Stimulated activated naive B cell treated with anti-CD40 and anti-IgM and Interleukin-4, amounts not matched to agents 10 μg/mL and 1 μg/mL and 100 μg/mL, for 72 hours (primary cell): ENCODE data around the gene NLK.
A peak's percentile ranks its signal among the peaks of the same experiment; 100 is the strongest.
"Not testable (repeated sequence)": the region's sequence is repeated elsewhere in the genome, so short reads cannot be mapped to it uniquely, and the experiment has no call there.

Experiments
- ATAC-seq, 2 donors: fragments of 150-1000 bp; cut with Tn5 transposase; replicated peaks; 2 replicates each; pipeline ENCODE4 v1.10.0; 2021; ENCODE audit warnings: moderate library complexity in 1 of 2
- DNase-seq: peaks from one replicate; pipeline ENCODE4 v3.0.0; 2021
- H3K27ac Mint-ChIP-seq: one replicate; pipeline ENCODE4 v1.8.0; 2022; ENCODE audit warnings: mild to moderate bottlenecking, mixed read lengths
- H3K27me3 Mint-ChIP-seq, 2 donors: one replicate each; pipeline ENCODE4 v1.8.0; 2022; ENCODE audit warnings: mixed read lengths in 2 of 2
- H3K36me3 Mint-ChIP-seq, 2 donors: one replicate each; pipeline ENCODE4 v1.8.0; 2022; ENCODE audit warnings: mixed read lengths in 2 of 2, mild to moderate bottlenecking in 1 of 2
- H3K4me1 Mint-ChIP-seq, 2 donors: one replicate each; pipeline ENCODE4 v1.8.0; 2022; ENCODE audit warnings: mixed read lengths in 2 of 2, mild to moderate bottlenecking in 1 of 2
- H3K4me3 Mint-ChIP-seq, 2 donors: one replicate each; pipeline ENCODE4 v1.8.0; 2022; ENCODE audit warnings: mild to moderate bottlenecking in 2 of 2, mixed read lengths in 2 of 2, moderate library complexity in 1 of 2
- H3K9me3 Mint-ChIP-seq, 2 donors: one replicate each; pipeline ENCODE4 v1.8.0; 2022; ENCODE audit warnings: mixed read lengths in 2 of 2, mild to moderate bottlenecking in 1 of 2

The NLK gene

DNA sequence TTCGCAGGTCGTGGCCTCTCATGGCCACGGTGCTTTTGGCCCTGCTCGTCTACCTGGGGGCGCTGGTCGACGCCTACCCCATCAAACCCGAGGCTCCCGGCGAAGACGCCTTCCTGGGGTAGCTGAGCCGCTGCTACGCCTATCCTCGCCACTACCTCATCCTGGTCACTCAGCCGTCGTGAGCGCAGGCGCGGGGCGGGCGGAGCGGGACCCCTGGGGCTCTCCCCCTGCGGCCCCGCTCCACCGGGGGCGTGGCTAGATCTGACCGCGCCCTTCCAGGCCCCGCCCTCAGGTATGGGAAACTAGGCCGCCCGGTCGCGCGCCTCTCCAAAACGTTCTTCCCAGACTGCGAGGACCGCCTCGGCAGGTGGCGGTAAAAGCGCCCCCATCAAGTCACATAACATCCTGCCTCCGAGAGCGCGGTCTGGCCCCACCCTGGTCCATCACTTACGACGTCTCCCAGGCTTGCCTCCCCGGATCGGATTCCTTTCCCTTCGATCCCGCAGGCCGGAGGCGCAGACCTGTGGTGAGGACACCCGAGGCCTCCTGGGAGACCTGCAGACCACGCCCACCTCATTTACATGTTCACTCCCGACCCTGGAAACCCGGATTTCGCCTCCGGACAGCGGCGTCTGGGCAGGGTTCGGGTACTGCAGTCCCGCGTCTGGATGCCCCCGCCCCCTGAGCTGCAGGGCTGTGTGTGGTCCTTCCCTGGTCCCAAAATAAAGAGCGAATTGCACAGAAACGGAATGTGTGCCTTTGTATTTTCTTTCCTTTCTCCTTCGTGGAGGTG, 185.0 kb downstream of the NLK start:
- peaks cover 43 to 59% of the 10 kb centered on the region in 2 donors for H3K27me3 Mint-ChIP-seq
- H3K27ac Mint-ChIP-seq, result peak overlapping the region; percentile 89
- DNase-seq (peak; percentile 17), ATAC-seq (peak; percentile 60 to 71)
- peak overlapping the region; percentile 81 to 84 for H3K4me3 Mint-ChIP-seq
- H3K4me1 Mint-ChIP-seq, result peaks cover 7 to 11% of the 10 kb centered on the region in 2 donors
- peaks cover 4 to 5% of the 10 kb centered on the region in 2 donors for H3K36me3 Mint-ChIP-seq
- no peaks in the 10 kb centered on the region for H3K9me3 Mint-ChIP-seq

DNA sequence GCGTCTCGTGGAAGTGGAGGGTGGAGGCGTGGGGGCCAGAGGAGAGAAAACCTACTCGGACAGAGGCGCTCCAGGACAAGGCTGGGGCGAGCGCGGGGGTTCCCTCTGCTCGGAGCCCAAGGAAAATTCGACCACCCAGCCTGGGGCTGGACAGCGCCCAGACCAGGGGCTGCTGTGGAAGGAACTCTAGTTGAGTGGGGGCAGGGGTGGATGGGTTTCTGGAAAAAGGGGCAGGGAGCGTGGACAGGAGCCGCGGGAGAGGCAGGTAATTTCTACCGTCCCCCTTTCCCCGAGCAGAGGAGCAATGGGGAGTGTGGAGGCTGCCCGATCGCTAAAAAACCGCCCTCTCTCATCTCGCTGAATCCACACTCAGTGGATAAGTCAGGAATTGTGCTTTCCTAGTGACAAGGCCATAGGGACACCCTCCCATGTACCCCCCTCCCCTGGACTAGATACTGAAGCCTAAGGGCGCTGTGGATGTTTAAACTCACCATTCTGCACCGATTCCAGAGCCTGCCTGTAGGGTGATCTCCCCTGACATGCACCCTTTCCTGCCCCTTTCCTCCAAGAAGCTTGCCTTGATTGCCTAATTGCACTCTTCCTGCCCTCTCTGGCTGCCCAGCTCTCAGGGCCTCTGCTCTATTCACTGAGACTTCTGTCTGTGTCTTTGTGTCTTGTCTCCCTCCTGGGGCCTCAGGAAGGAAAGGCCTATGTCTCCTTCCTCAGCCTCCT, 185.8 kb downstream of the NLK start:
- H3K4me3 Mint-ChIP-seq, result peak overlapping the region; percentile 81 to 84
- no peak overlapping the region for H3K27ac Mint-ChIP-seq
- ATAC-seq, result peak; percentile 49 to 53
- no peaks in the 10 kb centered on the region for H3K9me3 Mint-ChIP-seq
- H3K27me3 Mint-ChIP-seq, result peaks cover 42 to 63% of the 10 kb centered on the region in 2 donors
- no peak for DNase-seq
- peaks cover 0 to 4% of the 10 kb centered on the region in 2 donors for H3K36me3 Mint-ChIP-seq
- peaks cover 7 to 11% of the 10 kb centered on the region in 2 donors for H3K4me1 Mint-ChIP-seq

DNA sequence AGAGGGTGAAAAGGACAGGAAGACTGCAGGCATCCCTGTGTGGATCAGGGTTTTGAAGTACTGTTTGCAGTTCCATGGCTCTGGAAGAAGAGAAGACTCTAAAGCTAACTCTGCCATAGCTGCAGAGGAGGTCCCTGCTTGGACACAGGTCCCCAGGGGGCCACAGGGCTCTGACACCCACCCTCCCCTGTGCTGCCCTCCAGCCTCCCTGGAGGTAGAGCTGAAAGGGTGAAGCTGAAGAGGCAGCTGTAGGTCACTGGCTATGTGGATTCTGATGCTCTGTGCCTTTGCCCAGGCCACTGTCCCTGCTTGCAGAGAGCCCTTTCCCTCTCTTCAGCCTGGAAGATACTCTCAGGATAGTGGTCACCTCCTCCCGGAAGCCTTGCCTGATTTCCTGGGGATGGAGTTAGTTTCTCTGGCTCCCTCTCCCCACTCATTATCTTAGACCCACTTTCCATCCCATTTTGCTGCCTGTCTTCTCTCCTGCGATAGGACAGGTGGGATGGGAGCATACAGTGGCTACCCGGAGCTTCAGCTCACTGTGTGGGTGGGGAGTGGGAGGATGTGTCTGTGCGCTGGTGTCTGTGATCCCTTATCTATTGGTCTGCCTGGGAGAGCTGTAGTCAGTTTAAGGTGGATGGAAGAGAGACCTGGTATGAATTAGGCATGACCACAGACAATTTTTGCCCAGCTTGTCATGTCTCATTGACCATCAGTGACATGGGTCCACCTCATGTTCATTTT, 186.7 kb downstream of the NLK start:
- peaks cover 0 to 4% of the 10 kb centered on the region in 2 donors for H3K36me3 Mint-ChIP-seq

DNA sequence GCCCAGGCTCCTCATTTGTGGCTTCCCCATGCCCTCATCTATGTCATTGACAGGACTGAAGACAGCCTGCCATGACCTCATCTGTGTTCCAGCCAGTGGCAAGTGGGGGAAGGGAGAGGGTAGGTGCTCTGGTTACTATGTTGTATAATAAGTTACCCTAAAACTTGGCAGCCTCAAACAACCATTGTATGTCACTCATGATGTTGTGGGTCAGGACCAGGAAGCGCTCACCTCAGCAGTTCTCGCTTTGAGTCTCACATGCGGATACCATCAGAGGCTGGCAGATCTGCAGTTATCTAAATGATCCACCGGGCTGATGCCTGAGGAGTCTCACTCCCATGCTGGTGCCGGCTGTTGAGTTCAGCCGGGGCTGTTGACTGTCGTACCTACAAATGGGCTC, 187.5 kb downstream of the NLK start:
- Mint-ChIP-seq H3K4me3 (no peak overlapping the region), H3K4me1 (peaks cover 7 to 11% of the 10 kb centered on the region in 2 donors), H3K9me3 (no peaks in the 10 kb centered on the region), H3K36me3 (peaks cover 0 to 4% of the 10 kb centered on the region in 2 donors), H3K27ac (no peak overlapping the region), H3K27me3 (peaks cover 45 to 63% of the 10 kb centered on the region in 2 donors)
- peak; percentile 33 to 55 for ATAC-seq
- DNase-seq, result no peak

More for the DNA sequence above, 186.7 kb downstream of the NLK start:
- Mint-ChIP-seq H3K4me3 (no peak overlapping the region), H3K9me3 (no peaks in the 10 kb centered on the region), H3K27ac (no peak overlapping the region), H3K27me3 (peaks cover 42 to 63% of the 10 kb centered on the region in 2 donors), H3K4me1 (peaks cover 7 to 11% of the 10 kb centered on the region in 2 donors)
- DNase-seq (no peak), ATAC-seq (peak in 1 of 2 donors; percentile 28)

DNA sequence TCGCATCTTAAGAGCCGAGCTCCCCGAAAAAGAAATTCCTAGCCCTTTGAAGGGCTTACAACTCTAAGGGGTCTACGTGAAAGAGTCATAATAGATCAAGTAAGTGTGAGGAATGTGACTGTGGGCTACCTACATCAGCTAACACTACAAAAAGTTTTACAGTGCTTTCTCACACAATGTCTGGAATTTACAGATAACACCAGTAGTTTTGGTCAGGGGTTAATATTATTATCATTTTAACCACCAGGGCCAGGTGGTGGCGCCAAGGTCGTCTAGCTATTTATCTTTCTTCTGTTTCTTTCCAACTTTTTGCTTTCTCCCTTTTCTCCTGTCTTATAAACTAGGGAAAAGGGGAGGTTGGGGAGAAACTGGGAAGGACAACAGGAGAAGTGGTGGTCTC, 188.1 kb downstream of the NLK start:
- H3K27ac Mint-ChIP-seq, ATAC-seq, H3K36me3 Mint-ChIP-seq, H3K9me3 Mint-ChIP-seq, DNase-seq, H3K4me3 Mint-ChIP-seq: not testable (repeated sequence)
- H3K4me1 Mint-ChIP-seq, result peaks cover 7 to 11% of the 10 kb centered on the region in 2 donors
- peaks cover 43 to 59% of the 10 kb centered on the region in 2 donors for H3K27me3 Mint-ChIP-seq

DNA sequence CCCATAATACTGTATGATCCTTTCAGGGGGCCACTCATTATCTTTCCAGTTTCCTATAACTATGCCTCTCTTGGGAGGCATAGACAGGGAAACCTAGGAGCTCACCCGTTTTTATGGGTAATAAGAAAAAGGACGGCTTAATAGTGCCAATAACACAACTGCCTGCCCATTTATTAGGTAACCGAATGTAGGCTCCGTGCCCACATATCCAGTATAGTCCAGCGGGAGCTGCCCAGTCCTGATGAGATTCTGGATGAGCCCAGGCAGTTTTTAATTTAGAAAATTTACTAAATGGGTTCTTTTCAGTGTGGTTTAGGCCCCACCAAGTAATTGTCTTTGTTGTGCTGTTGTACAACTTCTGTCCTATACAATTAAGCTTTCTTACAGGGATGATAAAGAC, 189.1 kb downstream of the NLK start:
- not testable (repeated sequence) for H3K36me3 Mint-ChIP-seq, H3K9me3 Mint-ChIP-seq, ATAC-seq, H3K27ac Mint-ChIP-seq, H3K4me3 Mint-ChIP-seq, DNase-seq, H3K4me1 Mint-ChIP-seq
- peaks cover 33 to 49% of the 10 kb centered on the region in 2 donors for H3K27me3 Mint-ChIP-seq

DNA sequence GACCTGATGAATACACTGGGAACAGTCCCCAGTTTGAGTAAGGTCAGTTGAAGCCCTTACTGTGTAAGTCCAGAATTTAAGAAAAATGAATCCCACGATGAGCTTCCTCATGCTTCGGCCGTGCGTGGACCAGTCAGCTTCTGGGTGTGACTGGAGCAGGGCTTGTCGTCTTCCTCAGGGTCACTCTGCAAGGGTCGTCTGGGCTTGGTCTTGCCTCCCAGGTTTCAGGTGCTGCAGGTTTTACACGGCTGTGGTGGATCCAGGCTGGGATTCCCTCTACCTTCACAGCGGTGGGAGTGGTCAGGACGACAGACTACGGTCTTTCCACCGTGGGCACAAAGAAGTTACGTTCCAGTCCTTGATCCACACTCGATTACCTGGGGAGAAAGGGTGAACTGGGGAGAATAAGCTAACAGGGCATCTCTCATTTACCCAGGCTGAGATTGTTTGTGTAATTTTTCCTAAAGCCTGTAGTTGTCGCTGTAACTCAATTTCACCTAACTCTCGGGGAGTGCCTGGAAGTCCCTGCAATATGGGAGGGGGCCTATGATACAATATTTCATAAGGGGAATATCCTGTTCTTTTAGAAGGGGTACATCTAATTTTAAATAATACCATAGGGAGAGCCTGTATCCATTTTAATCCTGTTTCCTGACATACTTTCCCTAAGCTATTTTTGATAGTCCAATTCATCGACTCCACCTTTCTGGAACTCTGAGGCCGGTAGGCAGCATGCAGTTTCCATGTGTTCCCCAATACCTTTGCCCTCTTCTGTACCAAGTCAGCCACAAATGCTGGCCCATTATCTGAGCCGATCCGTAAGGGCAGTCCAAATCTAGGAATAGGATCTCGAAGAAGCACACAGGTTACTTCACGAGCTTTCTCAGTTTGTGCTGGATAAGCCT, 190.7 kb downstream of the NLK start:
- not testable (repeated sequence) for H3K9me3 Mint-ChIP-seq, DNase-seq, H3K27ac Mint-ChIP-seq, H3K4me1 Mint-ChIP-seq, H3K36me3 Mint-ChIP-seq, H3K4me3 Mint-ChIP-seq, ATAC-seq
- peaks cover 26 to 36% of the 10 kb centered on the region in 2 donors for H3K27me3 Mint-ChIP-seq

DNA sequence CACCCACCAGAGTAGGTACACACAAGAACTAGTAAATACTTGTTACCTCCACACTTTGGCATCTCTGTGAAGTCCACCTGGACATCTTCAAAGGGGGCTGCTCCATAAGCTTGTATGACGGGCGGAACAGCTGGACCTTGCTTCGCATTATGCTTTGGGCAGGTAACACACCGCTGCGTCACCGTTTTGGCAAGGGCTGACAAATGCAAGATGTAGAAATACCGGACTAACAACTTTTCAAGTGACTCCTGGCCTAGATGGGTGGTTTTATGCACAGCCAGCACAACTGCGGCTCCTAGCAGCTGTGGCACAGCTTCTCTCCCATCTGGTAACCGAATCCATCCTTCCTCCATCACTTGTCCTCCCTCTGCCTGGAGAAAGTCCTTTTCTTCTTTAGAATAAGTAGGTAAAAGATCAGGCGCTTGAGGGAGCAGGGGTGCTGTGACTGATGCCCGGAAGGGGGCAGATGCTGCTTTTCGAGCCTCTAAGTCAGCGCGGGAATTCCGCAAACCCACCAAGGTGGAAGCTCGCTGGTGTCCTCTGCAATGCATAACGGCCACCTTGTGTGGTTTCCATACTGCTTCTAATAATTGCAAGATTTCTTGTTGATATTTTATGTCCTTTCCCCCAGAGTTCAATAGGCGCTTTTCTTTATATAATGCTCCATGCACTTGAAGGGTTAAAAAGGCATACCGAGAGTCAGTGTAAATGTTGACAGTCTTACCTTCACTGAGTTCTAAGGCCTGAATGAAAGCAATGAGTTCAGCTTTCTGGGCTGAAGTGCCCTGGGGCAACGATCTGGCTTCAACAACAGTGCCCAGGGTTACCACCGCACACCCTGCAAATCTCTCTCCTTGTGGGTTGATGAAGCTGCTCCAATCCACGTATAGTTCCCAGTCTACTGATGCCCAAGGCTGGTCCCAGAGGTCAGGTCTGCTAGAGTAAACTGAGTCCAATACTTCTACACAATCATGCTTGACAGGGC, 191.7 kb downstream of the NLK start:
- not testable (repeated sequence) for H3K27ac Mint-ChIP-seq, H3K9me3 Mint-ChIP-seq, H3K36me3 Mint-ChIP-seq, ATAC-seq, H3K4me3 Mint-ChIP-seq, DNase-seq, H3K4me1 Mint-ChIP-seq
- peaks cover 23 to 33% of the 10 kb centered on the region in 2 donors for H3K27me3 Mint-ChIP-seq

DNA sequence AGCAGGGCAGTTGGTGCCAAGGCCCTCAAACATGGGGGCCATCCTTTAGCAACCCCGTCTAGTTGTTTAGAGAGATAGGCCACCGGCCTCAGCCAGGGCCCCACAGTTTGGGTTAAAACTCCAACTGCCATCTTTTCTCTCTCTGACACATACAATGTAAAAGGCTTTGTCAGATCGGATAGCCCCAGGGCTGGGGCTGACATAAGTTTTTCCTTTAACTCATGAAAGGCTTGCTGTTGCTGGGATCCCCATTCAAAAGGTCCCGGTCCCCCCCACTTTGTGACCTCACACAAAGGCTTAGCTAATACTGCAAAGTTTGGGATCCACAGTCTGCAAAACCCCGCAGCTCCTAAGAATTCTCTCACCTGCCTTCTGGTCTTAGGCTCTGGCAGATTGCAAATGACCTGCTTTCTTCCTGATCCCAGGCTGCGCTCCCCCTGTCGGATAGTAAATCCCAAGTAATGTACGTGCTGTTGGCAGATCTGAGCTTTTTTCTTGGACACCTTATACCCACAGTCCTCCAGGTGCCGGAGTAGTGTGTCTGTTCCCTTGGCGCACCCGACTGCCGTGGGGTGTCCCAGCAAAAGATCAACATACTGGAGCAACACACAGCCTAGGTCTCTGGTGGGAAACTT, 192.7 kb downstream of the NLK start:
- not testable (repeated sequence) for H3K9me3 Mint-ChIP-seq, H3K4me1 Mint-ChIP-seq, H3K36me3 Mint-ChIP-seq, DNase-seq, H3K27ac Mint-ChIP-seq, H3K4me3 Mint-ChIP-seq, ATAC-seq
- peaks cover 17 to 24% of the 10 kb centered on the region in 2 donors for H3K27me3 Mint-ChIP-seq

DNA sequence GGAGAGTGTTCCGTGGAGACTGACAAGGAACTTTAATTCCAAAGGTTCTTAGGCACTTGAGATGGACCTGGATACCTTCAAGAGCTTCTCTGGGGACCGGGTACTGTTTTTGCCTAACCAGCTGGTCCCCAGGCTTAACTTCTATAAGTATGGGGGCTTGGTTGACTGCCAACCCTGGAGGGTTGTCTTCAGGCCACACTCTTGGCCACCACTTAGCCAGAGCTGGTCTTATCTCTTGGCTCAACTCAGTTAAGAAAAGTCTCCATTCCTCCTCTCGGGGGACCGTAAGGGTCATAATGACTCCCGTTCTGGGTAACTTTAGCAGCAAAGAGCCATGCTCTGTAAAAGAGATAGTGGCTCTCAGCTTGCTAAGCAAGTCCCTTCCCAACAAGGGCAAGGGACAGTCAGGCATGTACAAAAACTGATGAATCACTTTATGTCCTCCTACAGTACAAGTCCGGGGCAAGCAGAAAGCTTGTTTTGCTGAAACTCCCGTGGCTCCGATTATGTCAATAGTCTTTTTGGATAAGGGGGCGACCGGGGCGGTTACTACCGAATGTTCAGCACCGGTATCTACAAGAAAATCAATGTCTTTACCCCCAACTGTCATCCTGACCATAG, 193.7 kb downstream of the NLK start:
- not testable (repeated sequence) for DNase-seq

DNA sequence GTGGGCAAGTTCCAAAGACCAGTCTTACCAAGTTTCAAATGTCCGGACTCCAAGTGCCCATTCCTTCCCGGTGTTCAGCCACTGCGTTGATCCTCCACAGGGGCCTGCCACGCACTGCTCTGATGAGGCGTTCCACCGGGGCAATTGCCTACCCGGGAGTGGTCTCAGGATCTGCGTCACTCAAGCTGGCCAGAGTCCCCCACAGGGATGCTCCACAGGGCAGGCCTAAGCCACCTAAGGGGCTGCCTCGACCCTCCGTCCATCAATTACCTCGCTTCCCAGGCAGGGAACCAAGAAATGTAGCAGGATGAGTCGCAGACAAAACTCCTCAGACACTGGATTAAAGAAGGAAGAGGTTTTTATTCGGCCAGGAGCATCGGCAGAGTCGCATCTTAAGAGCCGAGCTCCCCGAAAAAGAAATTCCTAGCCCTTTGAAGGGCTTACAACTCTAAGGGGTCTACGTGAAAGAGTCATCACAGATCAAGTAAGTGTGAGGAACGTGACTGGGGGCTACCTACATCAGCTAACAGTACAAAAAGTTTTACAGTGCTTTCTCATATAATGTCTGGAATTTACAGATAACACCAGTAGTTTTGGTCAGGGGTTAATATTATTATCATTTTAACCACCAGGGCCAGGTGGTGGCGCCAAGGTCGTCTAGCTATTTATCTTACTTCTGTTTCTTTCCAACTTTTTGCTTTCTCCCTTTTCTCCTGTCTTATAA, 196.2 kb downstream of the NLK start:
- ATAC-seq, H3K27ac Mint-ChIP-seq, H3K4me3 Mint-ChIP-seq, H3K9me3 Mint-ChIP-seq, H3K36me3 Mint-ChIP-seq, DNase-seq, H3K4me1 Mint-ChIP-seq: not testable (repeated sequence)
- H3K27me3 Mint-ChIP-seq, result peaks cover 12 to 22% of the 10 kb centered on the region in 2 donors

More for the DNA sequence above, 193.7 kb downstream of the NLK start:
- H3K9me3 Mint-ChIP-seq, ATAC-seq, H3K4me3 Mint-ChIP-seq, H3K27ac Mint-ChIP-seq, H3K4me1 Mint-ChIP-seq, H3K36me3 Mint-ChIP-seq: not testable (repeated sequence)
- peaks cover 16 to 22% of the 10 kb centered on the region in 2 donors for H3K27me3 Mint-ChIP-seq
